HepG2 (cell line): Measurements from ENCODE around the gene ACSS2. TPM values are rescaled to one million over a fixed set of nuclear protein-coding genes. Genes with fewer than 3 reads are reported as not detected.

ENCODE experiments used
- CAMTA2 ChIP-seq: sonication (generic); formaldehyde crosslinking; IDR thresholded peaks from 2 replicates; pipeline ENCODE4 v1.4.0; 2020; ENCODE audit warnings: mild to moderate bottlenecking, missing genetic modification reagents, borderline replicate concordance
- HNF1A ChIP-seq, 2 experiments: sonication (generic) in 1 of 2; formaldehyde crosslinking in 1 of 2; IDR thresholded peaks; 2 replicates each; pipeline versions ENCODE4 v1.4.0 to v1.6.1; 2016 to 2020; ENCODE audit warnings: borderline replicate concordance in 1 of 2, low read depth in 1 of 2, mild to moderate bottlenecking in 1 of 2, missing genetic modification reagents in 1 of 2
- HOXD1 ChIP-seq: sonication (generic); formaldehyde crosslinking; IDR thresholded peaks from 2 replicates; pipeline ENCODE4 v1.5.0; 2020; ENCODE audit warnings: missing genetic modification reagents
- MATR3 ChIP-seq: sonication (generic); formaldehyde crosslinking; IDR thresholded peaks from 2 replicates; pipeline ENCODE4 v1.4.0; 2020; ENCODE audit warnings: missing genetic modification reagents
- MYPOP ChIP-seq: sonication (generic); formaldehyde crosslinking; IDR thresholded peaks from 2 replicates; pipeline ENCODE4 v1.8.1; 2023; ENCODE audit warnings: mild to moderate bottlenecking, moderate library complexity, missing genetic modification reagents
- NFE2L2 ChIP-seq: fragments of 150-350 bp; IDR thresholded peaks from 2 replicates; pipeline ENCODE4 v1.6.1; 2014; ENCODE audit warnings: low read length
- POGZ ChIP-seq: sonication (generic); formaldehyde crosslinking; IDR thresholded peaks from 2 replicates; pipeline ENCODE4 v1.4.0; 2020; ENCODE audit warnings: mild to moderate bottlenecking, missing genetic modification reagents
- SMAD3 ChIP-seq: sonication (generic); formaldehyde crosslinking; IDR thresholded peaks from 2 replicates; pipeline ENCODE4 v1.4.0; 2020; ENCODE audit warnings: missing genetic modification reagents
- SOX13 ChIP-seq, 3 experiments: fragments of 450-650 bp in 1 of 3; sonication (generic) in 1 of 3; formaldehyde crosslinking in 1 of 3; IDR thresholded peaks in 2 of 3; conservative IDR thresholded peaks in 1 of 3; 2 replicates each; pipeline versions ENCODE4 v1.5.0 to v1.6.1; 2016 to 2020; ENCODE audit warnings: antibody characterized with exemption in 1 of 3, mild to moderate bottlenecking in 1 of 3, missing compliant biosample characterization in 1 of 3, missing genetic modification reagents in 1 of 3, moderate library complexity in 1 of 3
- SP4 ChIP-seq: sonication (generic); formaldehyde crosslinking; IDR thresholded peaks from 2 replicates; pipeline ENCODE4 v1.8.1; 2023; ENCODE audit warnings: mild to moderate bottlenecking, missing genetic modification reagents
- ZEB1 ChIP-seq: IDR thresholded peaks from 2 replicates; pipeline ENCODE4 v1.6.1; 2012; ENCODE audit warnings: mild to moderate bottlenecking, low read depth, inconsistent platforms; ENCODE audit not compliant: insufficient replicate concordance
- ZNF205 ChIP-seq: IDR thresholded peaks from 2 replicates; pipeline ENCODE4 v1.6.1; 2018; ENCODE audit warnings: missing biosample characterization, missing genetic modification reagents
- ZNF639 ChIP-seq: conservative IDR thresholded peaks from 2 replicates; pipeline ENCODE4 v1.6.1; 2018; ENCODE audit warnings: missing genetic modification reagents
- ZNF737 ChIP-seq: sonication (generic); formaldehyde crosslinking; IDR thresholded peaks from 2 replicates; pipeline ENCODE4 v1.5.0; 2020; ENCODE audit warnings: missing genetic modification reagents, mild to moderate bottlenecking, borderline replicate concordance
- polyA plus RNA-seq, 8 experiments: library from polyadenylated mRNA; depleted of rRNA in 3 of 8; stranded (reverse) in 7 of 8; unstranded in 1 of 8; fragments of >200 nt; fragmentation: Illumina TruSeq in 4 of 8; extraction: Trizol in 4 of 8; gene quantifications; 2 replicates each; pipeline versions ENCODE4 v1.2.1 to v1.2.3, GENCODE V29; 2011 to 2016; ENCODE audit warnings: low read depth in 4 of 8, missing spikeins in 1 of 8, mixed read lengths in 1 of 8; ENCODE audit not compliant: insufficient read depth in 1 of 8
- total RNA-seq, 5 experiments: library from RNA; depleted of rRNA; stranded (reverse); fragments of >200 nt; fragmentation: Illumina TruSeq; extraction: Trizol; gene quantifications; 2 replicates each; pipeline ENCODE4 v1.2.3, GENCODE V29; 2016; ENCODE audit warnings: low read depth in 1 of 5

ACSS2 gene
- total and polyA plus RNA-seq, 2 of the 13 experiments (the other 11 are each of a cell fraction or from before 2014, with no cell fraction given) = 72.8 to 89.7 TPM

GRCh38 chr20:34874094-34874654 lies 2.2 kb upstream of the ACSS2 start (continued):
- TF ChIP-seq SOX13 (IDR thresholded peaks at IDR 0.05) = no peak
- no peak for TF ChIP-seq SOX13 (CRISPR knock-in tag; conservative IDR thresholded peaks at IDR 0.05 in 1 of 2, IDR thresholded peaks at IDR 0.05 in 1 of 2)
- TF ChIP-seq POGZ (CRISPR knock-in tag) = no peak
- peak; percentile 64; the same call in 1 of the 2 replicates for TF ChIP-seq SMAD3 (CRISPR knock-in tag)
- 0 out of 2 replicates have a peak, but pooled peaks have one; percentile 17 for TF ChIP-seq HOXD1 (CRISPR knock-in tag)
- peak; percentile 57 for TF ChIP-seq SP4
- no peak for TF ChIP-seq ZEB1
- TF ChIP-seq ZNF205 (CRISPR knock-in tag) = no peak
- TF ChIP-seq NFE2L2 = no peak
- TF ChIP-seq ZNF639 (CRISPR knock-in tag) = peak; percentile 29; the same call in 1 of the 2 replicates
- TF ChIP-seq HNF1A (IDR thresholded peaks at IDR 0.05; ENCODE audit: low read depth) = no peak
- no peak for TF ChIP-seq HNF1A (CRISPR knock-in tag; IDR thresholded peaks at IDR 0.05; ENCODE audit: borderline replicate concordance)
- TF ChIP-seq MATR3 (CRISPR knock-in tag) = no peak
- no peak; the same call in none of the 2 replicates for TF ChIP-seq MYPOP (CRISPR knock-in tag)
- no peak for TF ChIP-seq CAMTA2 (CRISPR knock-in tag)
- no peak for TF ChIP-seq ZNF737 (CRISPR knock-in tag)
